Measurements from ENCODE around the gene EIF2B5. TPM values are rescaled to one million over a fixed set of nuclear protein-coding genes. Genes with fewer than 3 reads are reported as not detected.

Gene EIF2B5
- total and polyA plus RNA-seq, 5 donors from 2014 or later, result 50.6 to 60.1 (median 53.9) TPM

GRCh38 chr3:184134746-184135148, 411 bp upstream of the EIF2B5 start:
- ATAC-seq (ENCODE audit: low read depth in 2 of 2) (peak in 1 of 2 donors; percentile 6), DNase-seq (no peak)
- Histone ChIP-seq H3K9me3 (ENCODE audit: control insufficient read depth in 2 of 2, low read length in 2 of 2) (no peaks in the 10 kb centered on the region), H3K36me3 (ENCODE audit: control insufficient read depth, insufficient read depth, low read length) (peaks cover 10% of the 10 kb centered on the region), H3K27ac (ENCODE audit: insufficient read depth, low read length, poor library complexity, severe bottlenecking) (peak overlapping the region; percentile 79), H3K4me3 (ENCODE audit: low read depth, low read length) (peak overlapping the region; percentile 98), H3K4me1 (ENCODE audit: control insufficient read depth, insufficient read depth, low read length, poor library complexity, severe bottlenecking) (peaks cover 24% of the 10 kb centered on the region), H3K27me3 (ENCODE audit: control insufficient read depth, insufficient read depth, low read length) (no peaks in the 10 kb centered on the region)
- H3K27me3 Mint-ChIP-seq, result peaks cover 4% of the 10 kb centered on the region
- peaks cover 20 to 40% (median 32%) of the 10 kb centered on the region in 4 donors for H3K4me1 Mint-ChIP-seq
- peak overlapping the region; percentile 97 to 99 (median 99) for H3K4me3 Mint-ChIP-seq
- H3K36me3 Mint-ChIP-seq, result peaks cover 11% of the 10 kb centered on the region
- peak overlapping the region; percentile 98 to 99 (median 98) for H3K27ac Mint-ChIP-seq
- H3K9me3 Mint-ChIP-seq, result no peaks in the 10 kb centered on the region

GRCh38 chr3:184135911-184136260, 728 bp downstream of the EIF2B5 start:
- Mint-ChIP-seq H3K27me3 (peaks cover 4% of the 10 kb centered on the region), H3K4me3 (peak overlapping the region; percentile 97 to 99 (median 99)), H3K9me3 (no peaks in the 10 kb centered on the region), H3K36me3 (peaks cover 21% of the 10 kb centered on the region), H3K27ac (peak overlapping the region; percentile 98 to 99 (median 98)), H3K4me1 (peaks cover 20 to 45% (median 32%) of the 10 kb centered on the region in 4 donors)
- Histone ChIP-seq H3K36me3 (ENCODE audit: control insufficient read depth, insufficient read depth, low read length) (peaks cover 19% of the 10 kb centered on the region), H3K27me3 (ENCODE audit: control insufficient read depth, insufficient read depth, low read length) (no peaks in the 10 kb centered on the region), H3K4me3 (ENCODE audit: low read depth, low read length) (peak overlapping the region; percentile 98), H3K27ac (ENCODE audit: insufficient read depth, low read length, poor library complexity, severe bottlenecking) (peak overlapping the region; percentile 79), H3K9me3 (ENCODE audit: control insufficient read depth in 2 of 2, low read length in 2 of 2) (no peaks in the 10 kb centered on the region), H3K4me1 (ENCODE audit: control insufficient read depth, insufficient read depth, low read length, poor library complexity, severe bottlenecking) (peaks cover 24% of the 10 kb centered on the region)
- DNase-seq (no peak), ATAC-seq (ENCODE audit: low read depth in 2 of 2) (no peak)

GRCh38 chr3:184140436-184140835, 5.3 kb downstream of the EIF2B5 start:
- Histone ChIP-seq H3K27me3 (ENCODE audit: control insufficient read depth, insufficient read depth, low read length) (no peaks in the 10 kb centered on the region), H3K4me1 (ENCODE audit: control insufficient read depth, insufficient read depth, low read length, poor library complexity, severe bottlenecking) (peaks cover 14% of the 10 kb centered on the region), H3K36me3 (ENCODE audit: control insufficient read depth, insufficient read depth, low read length) (peaks cover 63% of the 10 kb centered on the region), H3K9me3 (ENCODE audit: control insufficient read depth in 2 of 2, low read length in 2 of 2) (no peaks in the 10 kb centered on the region), H3K4me3 (ENCODE audit: low read depth, low read length) (no peak overlapping the region), H3K27ac (ENCODE audit: insufficient read depth, low read length, poor library complexity, severe bottlenecking) (no peak overlapping the region)
- peaks cover 39% of the 10 kb centered on the region for H3K36me3 Mint-ChIP-seq
- no peak for DNase-seq
- peaks cover 4 to 30% (median 19%) of the 10 kb centered on the region in 4 donors for H3K4me1 Mint-ChIP-seq
- no peaks in the 10 kb centered on the region for H3K9me3 Mint-ChIP-seq
- no peak overlapping the region for H3K27ac Mint-ChIP-seq
- no peaks in the 10 kb centered on the region for H3K27me3 Mint-ChIP-seq
- H3K4me3 Mint-ChIP-seq, result peak overlapping the region in 1 of 4 donors; percentile 36
- ATAC-seq (ENCODE audit: low read depth in 2 of 2), result no peak

GRCh38 chr3:184142199-184142598, 7.0 kb downstream of the EIF2B5 start:
- H3K9me3 ChIP-seq (ENCODE audit: control insufficient read depth in 2 of 2, low read length in 2 of 2), result no peaks in the 10 kb centered on the region
- no peaks in the 10 kb centered on the region for H3K27me3 ChIP-seq (ENCODE audit: control insufficient read depth, insufficient read depth, low read length)
- peaks cover 36% of the 10 kb centered on the region for H3K36me3 Mint-ChIP-seq
- peaks cover 0 to 12% (median 5%) of the 10 kb centered on the region in 4 donors for H3K4me1 Mint-ChIP-seq
- no peaks in the 10 kb centered on the region for H3K9me3 Mint-ChIP-seq
- no peaks in the 10 kb centered on the region for H3K27me3 Mint-ChIP-seq
- DNase-seq, result no peak
- no peak overlapping the region for H3K4me3 Mint-ChIP-seq
- no peak overlapping the region for H3K27ac Mint-ChIP-seq
- no peaks in the 10 kb centered on the region for H3K4me1 ChIP-seq (ENCODE audit: control insufficient read depth, insufficient read depth, low read length, poor library complexity, severe bottlenecking)
- H3K4me3 ChIP-seq (ENCODE audit: low read depth, low read length), result no peak overlapping the region
- ATAC-seq (ENCODE audit: low read depth in 2 of 2), result no peak
- H3K27ac ChIP-seq (ENCODE audit: insufficient read depth, low read length, poor library complexity, severe bottlenecking), result no peak overlapping the region
- H3K36me3 ChIP-seq (ENCODE audit: control insufficient read depth, insufficient read depth, low read length), result peaks cover 68% of the 10 kb centered on the region

- no peak for ATAC-seq (ENCODE audit: low read depth in 2 of 2)
- Mint-ChIP-seq H3K9me3 (no peaks in the 10 kb centered on the region), H3K36me3 (peaks cover 28% of the 10 kb centered on the region), H3K4me1 (peaks cover 0 to 5% (median 0%) of the 10 kb centered on the region in 4 donors), H3K27ac (no peak overlapping the region), H3K4me3 (peak overlapping the region in 1 of 4 donors; percentile 21), H3K27me3 (no peaks in the 10 kb centered on the region)
- H3K4me1 ChIP-seq (ENCODE audit: control insufficient read depth, insufficient read depth, low read length, poor library complexity, severe bottlenecking), result no peaks in the 10 kb centered on the region
- peaks cover 64% of the 10 kb centered on the region for H3K36me3 ChIP-seq (ENCODE audit: control insufficient read depth, insufficient read depth, low read length)
- no peak overlapping the region for H3K4me3 ChIP-seq (ENCODE audit: low read depth, low read length)
- DNase-seq, result no peak
- no peak overlapping the region for H3K27ac ChIP-seq (ENCODE audit: insufficient read depth, low read length, poor library complexity, severe bottlenecking)
- H3K27me3 ChIP-seq (ENCODE audit: control insufficient read depth, insufficient read depth, low read length), result no peaks in the 10 kb centered on the region
- H3K9me3 ChIP-seq (ENCODE audit: control insufficient read depth in 2 of 2, low read length in 2 of 2), result no peaks in the 10 kb centered on the region
Measured at GRCh38 chr3:184143327-184143726, 8.2 kb downstream of the EIF2B5 start.

GRCh38 chr3:184144505-184144904, 9.3 kb downstream of the EIF2B5 start:
- ATAC-seq (ENCODE audit: low read depth in 2 of 2) (no peak), DNase-seq (no peak)
- no peaks in the 10 kb centered on the region for H3K27me3 Mint-ChIP-seq
- Histone ChIP-seq H3K27ac (ENCODE audit: insufficient read depth, low read length, poor library complexity, severe bottlenecking) (no peak overlapping the region), H3K27me3 (ENCODE audit: control insufficient read depth, insufficient read depth, low read length) (no peaks in the 10 kb centered on the region), H3K4me3 (ENCODE audit: low read depth, low read length) (no peak overlapping the region), H3K4me1 (ENCODE audit: control insufficient read depth, insufficient read depth, low read length, poor library complexity, severe bottlenecking) (no peaks in the 10 kb centered on the region), H3K36me3 (ENCODE audit: control insufficient read depth, insufficient read depth, low read length) (peaks cover 58% of the 10 kb centered on the region), H3K9me3 (ENCODE audit: control insufficient read depth in 2 of 2, low read length in 2 of 2) (no peaks in the 10 kb centered on the region)
- peaks cover 28% of the 10 kb centered on the region for H3K36me3 Mint-ChIP-seq
- no peak overlapping the region for H3K27ac Mint-ChIP-seq
- H3K4me1 Mint-ChIP-seq, result peaks cover 0 to 5% (median 0%) of the 10 kb centered on the region in 4 donors
- H3K9me3 Mint-ChIP-seq, result no peaks in the 10 kb centered on the region
- H3K4me3 Mint-ChIP-seq, result no peak overlapping the region

GRCh38 chr3:184145111-184145524, 10.0 kb downstream of the EIF2B5 start:
- peak; percentile 62 to 74 for ATAC-seq (ENCODE audit: low read depth in 2 of 2)
- Histone ChIP-seq H3K36me3 (ENCODE audit: control insufficient read depth, insufficient read depth, low read length) (peaks cover 57% of the 10 kb centered on the region), H3K4me3 (ENCODE audit: low read depth, low read length) (no peak overlapping the region), H3K27me3 (ENCODE audit: control insufficient read depth, insufficient read depth, low read length) (no peaks in the 10 kb centered on the region), H3K9me3 (ENCODE audit: control insufficient read depth in 2 of 2, low read length in 2 of 2) (no peaks in the 10 kb centered on the region), H3K27ac (ENCODE audit: insufficient read depth, low read length, poor library complexity, severe bottlenecking) (no peak overlapping the region), H3K4me1 (ENCODE audit: control insufficient read depth, insufficient read depth, low read length, poor library complexity, severe bottlenecking) (no peaks in the 10 kb centered on the region)
- H3K9me3 Mint-ChIP-seq, result no peaks in the 10 kb centered on the region
- H3K27me3 Mint-ChIP-seq, result no peaks in the 10 kb centered on the region
- peaks cover 0 to 2% (median 0%) of the 10 kb centered on the region in 4 donors for H3K4me1 Mint-ChIP-seq
- H3K4me3 Mint-ChIP-seq, result peak overlapping the region in 1 of 4 donors; percentile 61
- peak in 2 of 3 donors; percentile 37 to 49 for DNase-seq
- peaks cover 25% of the 10 kb centered on the region for H3K36me3 Mint-ChIP-seq
- peak overlapping the region in 2 of 3 donors; percentile 26 to 31 for H3K27ac Mint-ChIP-seq

GRCh38 chr3:184145751-184146270, 10.7 kb downstream of the EIF2B5 start:
- no peak for DNase-seq
- Histone ChIP-seq H3K9me3 (ENCODE audit: control insufficient read depth in 2 of 2, low read length in 2 of 2) (no peaks in the 10 kb centered on the region), H3K4me1 (ENCODE audit: control insufficient read depth, insufficient read depth, low read length, poor library complexity, severe bottlenecking) (no peaks in the 10 kb centered on the region), H3K36me3 (ENCODE audit: control insufficient read depth, insufficient read depth, low read length) (peaks cover 50% of the 10 kb centered on the region), H3K27me3 (ENCODE audit: control insufficient read depth, insufficient read depth, low read length) (no peaks in the 10 kb centered on the region), H3K4me3 (ENCODE audit: low read depth, low read length) (no peak overlapping the region), H3K27ac (ENCODE audit: insufficient read depth, low read length, poor library complexity, severe bottlenecking) (no peak overlapping the region)
- Mint-ChIP-seq H3K4me1 (no peaks in the 10 kb centered on the region), H3K36me3 (peaks cover 19% of the 10 kb centered on the region), H3K4me3 (no peak overlapping the region), H3K27ac (peak overlapping the region in 1 of 3 donors; percentile 26), H3K9me3 (no peaks in the 10 kb centered on the region), H3K27me3 (no peaks in the 10 kb centered on the region)
- no peak for ATAC-seq (ENCODE audit: low read depth in 2 of 2)

All from CD4-positive, CD25-positive, alpha-beta regulatory T cell (primary cell).